ENCODE measurements around the gene RPL18. TPM values are rescaled to one million over a fixed set of nuclear protein-coding genes. Genes with fewer than 3 reads are reported as not detected.
A peak's percentile ranks its signal among the peaks of the same experiment; 100 is the strongest.

RPL18 gene
- total and polyA plus RNA-seq, 9 of the 15 experiments (the other 6 are each of a cell fraction or from before 2014, with no cell fraction given) = 312 to 2,635 (median 1,653) TPM

GRCh38 chr19:48654299-48655059 is 35.5 kb upstream of the RPL18 start (continued):
- TF ChIP-seq ZBTB7A (IDR thresholded peaks at IDR 0.05; ENCODE audit: borderline replicate concordance, control insufficient read depth, low read depth, low read length) (peak; percentile 74; the same call in 1 of the 2 replicates), SRSF3 (IDR thresholded peaks at IDR 0.05; ENCODE audit: insufficient read depth, low read length) (no peak), ZSCAN29 (IDR thresholded peaks at IDR 0.05) (no peak), HDAC2 (IDR thresholded peaks at IDR 0.05) (0 out of 2 replicates have a peak, but pooled peaks have one; percentile 24), BRD4 (IDR thresholded peaks at IDR 0.05) (no peak), ZNF41 (CRISPR knock-in tag; conservative IDR thresholded peaks at IDR 0.05) (no peak), TCF7L2 (IDR thresholded peaks at IDR 0.05; ENCODE audit: low read depth, low read length) (no peak), TCF3 (CRISPR knock-in tag; IDR thresholded peaks at IDR 0.05) (no peak), KDM1A (IDR thresholded peaks at IDR 0.05) (0 out of 4 replicates have a peak, but pooled peaks of 1 of the 2 experiments have one; percentile 24), ILK (tag; IDR thresholded peaks at IDR 0.05; ENCODE audit: borderline replicate concordance, low read depth) (no peak), MEF2A (IDR thresholded peaks at IDR 0.05; ENCODE audit: control insufficient read depth, low read depth, low read length) (no peak), RBBP5 (IDR thresholded peaks at IDR 0.05; ENCODE audit: borderline replicate concordance, insufficient read depth, low read length, poor library complexity, severe bottlenecking) (peak; percentile 37), NONO (IDR thresholded peaks at IDR 0.05; ENCODE audit: low read depth in 2 of 2, low read length in 1 of 2) (no peak), CBFB (CRISPR knock-in tag; IDR thresholded peaks at IDR 0.05) (no peak), ERF (CRISPR knock-in tag; IDR thresholded peaks at IDR 0.05) (no peak)

Data from K562 (cell line).